ENCODE data around the gene TANGO2.

TANGO2 gene, protein sequence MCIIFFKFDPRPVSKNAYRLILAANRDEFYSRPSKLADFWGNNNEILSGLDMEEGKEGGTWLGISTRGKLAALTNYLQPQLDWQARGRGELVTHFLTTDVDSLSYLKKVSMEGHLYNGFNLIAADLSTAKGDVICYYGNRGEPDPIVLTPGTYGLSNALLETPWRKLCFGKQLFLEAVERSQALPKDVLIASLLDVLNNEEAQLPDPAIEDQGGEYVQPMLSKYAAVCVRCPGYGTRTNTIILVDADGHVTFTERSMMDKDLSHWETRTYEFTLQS

DNA sequence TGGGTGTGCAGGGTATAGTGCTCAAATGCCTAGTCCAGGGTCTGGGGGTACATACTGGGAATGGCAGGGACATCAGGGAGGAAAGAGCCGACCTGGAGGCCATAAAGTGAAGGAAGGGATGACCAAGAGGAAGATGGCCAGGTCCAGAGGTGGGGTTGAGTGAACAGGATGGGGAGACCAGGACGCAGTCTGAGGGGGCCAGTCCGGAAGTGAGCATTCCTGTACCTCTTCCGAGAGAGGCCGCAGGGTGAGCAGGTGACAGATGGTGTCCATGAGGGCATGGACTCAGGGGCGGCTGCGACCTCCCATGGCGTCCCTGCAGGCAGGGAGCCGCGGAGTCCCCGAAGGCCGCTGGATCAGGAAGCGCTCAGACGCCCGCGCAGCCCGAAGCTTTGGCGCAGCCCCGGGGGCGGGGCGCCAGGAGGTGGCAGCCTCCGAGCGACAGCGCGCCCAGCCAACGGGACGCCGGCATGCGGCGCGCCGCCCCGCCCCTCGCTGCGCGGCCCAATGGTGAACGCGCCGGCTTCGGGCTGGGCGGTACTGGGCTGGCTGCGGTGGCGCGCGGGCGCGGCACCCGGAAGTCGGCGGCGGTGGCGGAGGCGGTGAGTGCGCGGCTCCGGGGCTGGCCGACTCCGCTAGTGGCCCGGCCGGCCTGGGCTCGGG lies at the start of gene TANGO2:
Gene TANGO2, plus strand, starts transcription at position 578 of the 663 bp plus-strand sequence. CDS start 15,689 bp downstream, outside the sequence.
- peak; percentile 58 for DNase-seq

DNA sequence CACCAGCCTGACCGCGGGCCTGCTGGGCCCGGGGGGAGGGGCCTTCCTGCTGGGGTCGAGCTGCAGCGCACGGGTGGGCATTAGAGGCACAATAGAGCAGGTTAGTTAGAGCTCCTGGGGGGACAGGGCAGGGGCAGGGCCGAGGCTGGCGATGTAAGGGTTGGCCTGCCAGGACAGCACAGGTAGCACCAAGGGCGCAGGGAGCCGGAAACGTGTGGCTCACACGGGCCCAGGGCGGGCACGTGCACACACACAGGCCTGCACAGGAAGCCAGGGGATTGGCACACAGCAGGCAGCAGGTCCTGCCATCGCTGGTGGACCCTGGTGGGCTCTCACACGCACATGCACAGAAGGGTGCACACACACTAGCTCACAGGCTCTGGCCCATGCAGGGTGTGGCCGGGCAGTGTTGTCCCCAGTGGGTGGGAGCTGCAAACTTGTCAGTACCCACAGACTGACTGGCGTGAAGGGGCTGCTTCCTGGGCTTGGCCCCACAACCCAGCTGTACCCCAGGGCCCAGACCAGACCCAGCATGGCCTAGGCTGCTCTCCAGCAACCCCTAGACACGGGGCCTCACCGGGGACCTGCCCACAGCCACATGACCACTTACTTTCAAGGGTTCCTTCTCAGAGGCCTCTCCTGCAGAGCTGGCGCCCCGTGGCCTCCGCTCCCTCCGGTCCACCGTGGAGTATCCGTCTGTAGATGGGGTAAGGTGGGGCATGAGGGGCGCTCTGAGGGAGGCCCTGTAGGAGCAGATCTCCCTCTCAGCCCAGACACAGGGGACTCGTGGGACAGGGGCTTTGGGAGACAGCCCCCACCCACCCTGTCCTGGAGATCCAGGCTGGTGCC lies 49.4 kb upstream of the TANGO2 start:
- no peak for DNase-seq

DNA sequence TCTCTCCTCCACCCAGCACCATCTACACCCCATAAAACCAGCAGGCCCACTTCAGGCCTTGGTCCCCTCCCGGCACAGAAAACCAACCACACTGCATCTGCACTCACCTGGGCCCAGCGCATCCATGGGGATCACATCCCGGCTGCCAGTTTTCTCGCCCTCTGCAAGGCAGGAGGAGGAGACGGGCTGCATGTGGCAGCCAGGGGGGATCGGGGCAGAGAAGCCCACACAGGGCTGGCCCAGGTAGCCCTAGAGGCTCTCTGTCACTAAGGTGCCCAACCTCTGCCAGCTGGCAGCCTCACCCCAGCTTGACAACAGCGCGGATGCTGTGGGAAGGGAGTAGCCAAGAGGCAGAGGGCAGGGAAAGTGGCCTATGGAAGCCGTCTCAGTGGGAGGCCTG lies 48.7 kb upstream of the TANGO2 start:
- DNase-seq = no peak

DNA sequence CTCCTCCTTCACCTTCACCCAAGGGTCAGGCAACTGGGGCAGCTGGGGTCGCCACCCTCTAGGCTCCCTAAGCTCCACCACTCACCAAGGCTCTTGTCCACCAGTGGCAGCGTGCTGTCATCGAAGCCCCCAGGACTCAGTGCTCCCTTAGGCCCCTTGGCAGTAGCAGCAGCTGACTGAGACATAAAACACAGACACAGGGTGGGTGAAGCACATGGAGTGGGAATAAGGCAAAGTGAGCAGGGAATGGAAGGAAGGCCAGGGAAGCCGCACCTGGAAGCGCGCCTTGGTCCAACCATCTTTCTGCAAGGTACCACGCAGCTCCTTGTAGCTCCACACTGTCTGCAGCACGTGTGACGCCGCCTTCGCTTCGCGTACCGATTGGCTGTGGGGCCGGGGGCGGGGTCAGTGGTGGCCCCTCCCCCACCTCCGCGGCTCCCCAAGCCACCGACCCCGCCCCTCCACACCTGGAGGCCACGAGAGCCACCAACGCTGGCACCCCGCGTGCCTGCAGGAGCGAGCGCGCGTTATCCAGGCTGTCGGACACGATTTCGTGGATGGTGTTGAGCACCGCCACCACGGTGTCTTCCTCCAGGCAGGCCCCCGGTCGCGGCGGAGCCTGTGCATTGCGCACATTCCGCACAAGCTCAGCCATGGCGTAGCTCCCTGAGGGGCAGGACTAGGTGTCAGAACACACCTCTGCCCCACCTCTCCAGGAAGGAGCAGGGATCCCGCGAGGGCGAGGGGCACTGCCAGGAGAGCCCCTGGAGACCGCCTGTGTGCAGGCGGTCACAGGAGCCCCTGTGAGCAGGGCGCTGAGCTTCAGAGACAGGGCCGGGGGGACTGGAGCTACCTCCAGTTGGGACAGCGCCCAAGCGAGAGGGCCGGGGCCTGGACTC lies 48.0 kb upstream of the TANGO2 start:
- DNase-seq = no peak

DNA sequence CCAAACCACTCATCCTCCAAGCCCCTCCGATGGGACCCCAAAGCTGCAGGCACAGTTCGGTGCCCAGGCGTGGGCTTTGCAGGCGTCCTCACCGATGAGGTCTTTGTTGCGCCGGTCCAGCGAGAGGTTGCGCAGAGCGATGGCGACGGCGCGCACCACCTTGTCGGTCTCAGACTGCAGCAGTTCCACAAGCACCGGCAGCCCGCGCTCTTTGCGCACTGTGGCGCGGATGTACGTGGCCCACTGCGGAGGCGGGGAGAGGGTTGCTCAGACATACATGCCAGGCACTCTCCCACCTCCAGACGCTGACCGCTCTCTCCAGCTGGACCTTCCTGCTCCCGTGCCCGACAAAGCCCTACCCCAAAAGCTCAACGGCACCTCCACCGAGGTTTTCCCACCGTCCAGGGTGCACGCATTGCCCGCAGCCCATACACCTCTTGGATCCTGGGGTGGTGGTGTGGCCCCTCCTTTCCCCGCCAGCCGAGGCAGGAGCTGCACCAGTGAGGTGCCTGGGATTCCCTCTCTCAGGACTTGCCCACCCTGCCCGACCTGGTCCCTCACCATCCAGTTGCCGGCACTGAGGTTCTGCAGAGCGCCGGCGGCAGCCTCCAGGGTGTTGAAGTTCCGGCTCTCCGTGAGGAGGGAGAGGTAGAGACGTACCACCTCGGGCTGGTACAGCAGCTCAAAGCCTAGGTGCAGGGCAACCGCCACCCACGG lies 47.2 kb upstream of the TANGO2 start:
- DNase-seq = no peak

DNA sequence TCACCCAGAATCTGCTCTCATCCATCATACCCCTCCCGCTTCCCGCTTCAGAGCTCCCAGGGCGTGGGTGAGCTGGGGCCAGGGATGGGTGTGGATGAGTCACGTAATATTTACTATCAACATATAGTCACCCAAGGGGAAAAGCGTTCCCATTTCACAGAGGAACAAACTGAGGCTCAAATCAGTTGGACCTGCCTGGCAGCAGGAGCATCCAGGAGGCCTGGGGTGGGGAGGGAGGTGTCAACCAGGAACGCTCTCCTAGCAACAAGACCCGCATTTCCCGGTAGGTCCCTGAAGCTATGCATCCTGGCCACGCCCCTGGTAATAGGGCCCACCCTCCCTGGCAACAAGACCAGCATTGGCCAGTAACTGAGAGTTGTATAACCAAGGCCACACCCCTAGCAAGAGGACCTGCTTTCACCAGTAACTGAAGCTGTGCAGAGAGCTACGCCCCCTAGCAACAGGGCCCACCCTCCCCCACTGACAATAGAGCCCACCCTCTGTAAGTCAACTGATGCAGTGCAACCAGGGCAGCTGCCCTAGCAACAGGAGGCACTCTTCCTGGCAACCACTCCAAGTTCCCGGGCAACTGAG lies 46.5 kb upstream of the TANGO2 start:
- DNase-seq = peak; percentile 66

DNA sequence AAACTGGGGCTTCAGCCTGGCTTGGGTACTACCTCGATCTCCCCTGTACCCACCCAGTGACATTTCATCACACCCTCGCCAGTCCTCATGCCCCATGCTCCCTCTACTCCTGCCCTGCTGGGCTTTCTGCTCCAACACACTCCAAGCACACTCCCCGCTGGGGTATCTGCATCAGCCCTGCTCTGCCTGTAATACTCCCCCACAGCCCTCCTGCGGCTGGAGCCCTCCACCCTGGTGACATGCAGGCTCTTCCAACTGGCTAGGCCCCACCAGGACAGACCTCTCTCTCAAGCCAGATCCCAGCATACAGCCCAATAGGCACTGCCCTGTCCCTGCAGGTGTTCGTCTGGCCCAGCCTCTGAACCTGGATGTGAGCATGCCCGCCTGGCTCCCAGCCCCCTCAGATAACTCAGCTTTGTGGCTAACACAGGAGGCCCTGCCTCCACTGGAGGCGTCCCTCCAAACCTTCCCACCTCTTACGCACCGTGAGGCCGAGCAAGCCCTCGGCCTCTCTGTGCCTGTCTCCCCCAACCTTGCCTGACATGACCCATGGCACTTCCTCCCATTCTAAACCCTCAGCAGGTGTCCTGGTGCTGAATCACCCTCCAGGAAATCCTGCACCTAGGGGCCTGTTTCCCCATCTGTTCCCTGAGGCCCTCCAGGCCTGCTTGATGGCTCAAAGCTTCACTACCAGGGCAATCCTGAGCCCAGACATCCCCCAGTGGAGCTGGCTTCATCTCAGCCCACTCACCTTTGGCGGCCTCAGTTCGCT lies 45.8 kb upstream of the TANGO2 start:
- peak; percentile 56 for DNase-seq

DNA sequence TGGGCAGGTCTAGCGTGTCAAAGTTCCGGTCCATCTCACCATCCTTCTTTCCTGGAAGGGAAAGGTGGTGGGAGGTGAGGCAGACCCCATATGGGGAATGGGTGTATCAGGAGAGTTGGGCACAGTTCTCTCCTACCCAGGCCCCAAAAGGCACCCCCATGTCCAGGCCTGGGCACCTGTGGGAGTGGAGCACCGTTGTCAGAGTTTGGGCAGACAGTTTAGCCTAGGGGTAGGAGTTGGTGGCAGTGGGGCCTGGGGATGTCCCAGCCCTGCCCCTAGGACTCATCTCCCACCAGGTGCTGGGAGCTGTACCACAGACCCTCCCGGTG lies 45.2 kb upstream of the TANGO2 start:
- no peak for DNase-seq

DNA sequence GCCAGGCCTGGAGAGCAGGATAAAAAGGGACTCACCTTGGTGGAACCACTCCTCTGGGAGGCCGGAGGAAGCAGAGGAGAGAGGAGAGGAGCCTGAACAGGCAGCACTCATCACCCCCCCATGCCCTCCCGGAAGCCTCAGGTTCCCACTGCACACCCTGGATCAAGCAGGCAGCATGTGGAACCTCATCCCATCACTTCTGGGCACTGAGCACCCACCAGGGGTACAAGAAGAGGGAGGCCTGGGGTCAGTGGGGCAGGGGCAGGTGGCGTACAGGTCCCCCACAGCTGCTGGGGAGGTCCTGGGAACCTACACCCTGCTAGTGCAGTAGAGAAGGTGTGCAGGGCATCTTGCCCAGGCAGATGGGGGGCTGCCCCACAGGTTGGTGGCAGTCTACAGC lies 44.2 kb upstream of the TANGO2 start:
- no peak for DNase-seq

DNA sequence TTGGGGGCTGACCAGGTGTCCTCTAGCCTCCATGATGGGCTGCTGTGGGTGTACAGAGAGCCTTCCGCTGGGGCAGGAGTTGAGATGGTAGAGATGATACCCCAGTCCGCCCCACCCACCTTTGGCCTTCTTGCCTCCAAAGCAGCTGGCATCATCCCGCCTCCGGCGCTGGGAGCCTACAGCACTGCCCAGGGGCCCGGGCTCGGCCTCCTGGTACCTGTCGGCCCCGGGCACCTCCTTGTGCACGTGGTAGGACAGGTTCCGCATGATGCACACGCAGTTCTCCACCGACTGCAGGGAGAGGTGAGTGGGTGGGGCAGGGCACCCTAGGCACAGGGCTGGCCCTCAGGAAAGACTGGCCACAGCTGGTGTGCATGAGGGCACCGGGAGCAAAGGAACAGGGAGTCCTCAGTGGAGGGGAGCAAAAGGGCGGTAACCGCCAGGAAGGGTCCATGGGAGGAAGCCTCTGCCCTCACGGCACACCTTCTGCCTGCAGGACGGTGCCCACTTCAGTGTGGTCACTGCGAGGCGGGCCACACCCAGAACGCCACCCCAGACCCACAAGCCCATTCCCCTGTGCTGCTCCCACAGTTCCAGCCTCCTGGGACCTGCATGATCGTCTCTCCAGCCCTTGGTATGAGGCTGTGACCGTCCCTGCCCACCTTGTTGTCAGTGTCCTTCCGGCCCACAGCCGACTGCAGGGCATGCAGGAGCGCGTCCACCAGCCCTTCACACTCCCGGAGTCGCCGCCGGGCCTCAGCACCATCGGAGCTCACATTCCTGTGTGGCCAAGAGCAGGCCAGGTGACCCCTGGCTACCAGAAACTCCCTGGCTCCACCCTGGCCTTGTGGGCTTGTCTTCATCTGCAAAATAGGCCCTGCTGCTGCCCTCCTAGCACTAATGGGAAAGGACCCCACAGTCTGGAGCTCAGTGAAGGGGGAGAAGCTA lies 43.3 kb upstream of the TANGO2 start:
- no peak for DNase-seq

DNA sequence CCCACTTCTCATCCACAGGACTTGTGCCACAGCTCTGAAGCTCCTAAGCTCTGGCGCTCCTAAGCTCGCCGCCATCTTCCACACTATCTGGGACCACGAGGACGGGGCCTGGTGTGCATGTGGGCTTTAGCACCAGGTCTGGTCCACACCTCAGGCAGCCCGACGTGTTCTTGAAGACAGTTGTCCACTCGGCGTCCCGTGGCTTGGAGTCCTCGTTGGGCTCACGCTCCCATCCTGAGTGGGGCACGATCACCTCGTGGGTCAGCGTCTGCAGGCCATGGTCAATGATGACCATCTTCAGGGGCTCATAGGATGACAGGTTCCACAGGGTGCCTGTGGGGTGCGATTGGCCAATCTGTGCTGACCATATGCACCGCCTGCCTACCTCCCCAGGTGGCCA lies 42.2 kb upstream of the TANGO2 start:
- DNase-seq = no peak

DNA sequence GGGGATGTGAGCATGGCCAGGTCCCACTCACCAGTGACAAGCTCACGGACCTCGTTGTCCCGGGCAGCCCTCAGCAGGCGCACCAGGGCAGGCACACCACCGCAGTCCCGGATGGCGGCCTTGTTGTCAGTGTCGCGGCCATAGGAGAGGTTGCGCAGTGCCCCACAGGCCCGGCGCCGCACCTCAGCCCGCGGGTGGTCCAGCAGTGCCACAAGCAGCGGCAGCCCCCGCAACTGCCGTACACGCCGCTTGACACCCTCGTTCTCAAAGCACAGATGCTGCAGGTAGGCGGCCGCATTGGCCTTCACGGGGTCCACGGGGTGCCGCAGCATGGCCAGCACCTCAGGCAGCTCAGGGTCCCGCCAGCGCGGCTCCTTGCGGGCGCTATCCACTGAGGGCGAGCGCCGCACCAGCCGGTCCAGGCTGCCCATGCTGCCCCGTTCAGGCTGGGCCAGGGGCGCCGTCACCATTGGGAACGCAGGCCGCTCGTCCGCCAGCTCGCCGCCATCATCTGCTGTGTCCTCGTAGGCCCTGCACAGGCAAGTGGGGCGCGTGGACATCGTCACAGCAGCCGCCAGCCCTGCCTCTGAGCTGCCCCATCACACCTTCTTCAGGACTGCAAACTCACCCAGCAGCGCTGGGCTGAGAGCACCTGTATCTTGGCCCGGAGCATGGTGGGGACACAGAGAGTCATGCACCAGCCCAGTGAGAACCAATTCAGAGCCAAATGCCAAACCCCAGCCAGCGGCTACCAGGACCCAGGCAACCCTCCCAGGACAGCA lies 41.0 kb upstream of the TANGO2 start:
- DNase-seq = no peak

DNA sequence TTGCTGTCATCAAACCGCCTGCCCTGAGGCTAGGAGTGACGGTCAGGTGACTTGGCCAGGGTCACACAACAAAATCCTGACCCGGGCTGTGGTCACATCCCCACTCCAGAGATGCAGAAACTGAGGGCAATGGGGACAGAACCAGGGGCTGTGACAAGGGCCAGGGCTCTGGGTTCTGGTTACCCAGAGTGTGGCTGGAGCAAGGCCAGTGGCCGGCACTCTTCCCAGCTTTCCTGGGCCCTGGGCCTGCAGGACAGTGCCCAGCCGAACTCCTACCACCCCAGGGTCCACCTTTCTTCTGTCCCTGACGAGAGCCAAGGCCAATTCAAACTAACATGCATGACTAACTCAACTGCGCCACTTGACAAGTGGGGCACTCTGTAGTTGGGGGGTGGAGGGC lies 40.1 kb upstream of the TANGO2 start:
- DNase-seq = no peak

DNA sequence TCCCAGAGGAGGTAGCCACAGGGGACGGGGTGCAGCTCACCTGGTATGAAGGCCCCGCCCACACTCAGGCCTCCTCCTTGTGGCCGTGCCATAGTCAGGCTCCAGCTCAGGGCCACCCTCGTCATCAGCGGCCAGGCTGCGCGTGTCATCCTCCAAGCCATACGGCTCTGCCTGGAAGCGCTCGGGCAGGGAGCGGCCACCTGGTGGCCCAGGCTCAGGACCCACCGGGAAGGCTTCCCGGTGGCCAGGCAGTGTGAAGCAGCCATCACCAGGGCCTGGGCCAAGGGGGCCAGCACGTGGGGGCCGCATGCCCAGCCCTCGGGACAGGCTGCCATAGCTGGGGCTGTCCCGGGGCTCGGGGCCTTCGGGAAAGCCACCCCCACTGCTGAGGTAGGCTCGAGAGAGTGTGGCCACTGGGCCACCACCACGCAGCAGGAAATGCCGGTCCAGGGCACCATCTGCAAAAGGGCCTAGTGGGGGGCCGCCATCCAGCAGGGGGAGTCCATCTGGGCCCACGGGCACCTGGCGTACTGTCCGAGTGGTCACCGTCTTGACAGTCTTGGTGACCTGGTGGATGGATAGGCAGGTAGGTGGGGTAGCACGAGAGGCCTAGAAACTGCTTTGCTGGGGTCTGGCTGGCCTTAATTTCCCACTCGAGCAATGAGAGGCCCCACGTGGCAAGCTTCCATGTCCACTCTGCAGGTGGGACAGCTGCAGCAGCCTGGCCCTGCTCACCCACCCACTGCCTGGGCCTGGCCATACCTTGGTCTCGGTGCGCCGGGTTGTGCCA lies 39.5 kb upstream of the TANGO2 start:
- DNase-seq = no peak

DNA sequence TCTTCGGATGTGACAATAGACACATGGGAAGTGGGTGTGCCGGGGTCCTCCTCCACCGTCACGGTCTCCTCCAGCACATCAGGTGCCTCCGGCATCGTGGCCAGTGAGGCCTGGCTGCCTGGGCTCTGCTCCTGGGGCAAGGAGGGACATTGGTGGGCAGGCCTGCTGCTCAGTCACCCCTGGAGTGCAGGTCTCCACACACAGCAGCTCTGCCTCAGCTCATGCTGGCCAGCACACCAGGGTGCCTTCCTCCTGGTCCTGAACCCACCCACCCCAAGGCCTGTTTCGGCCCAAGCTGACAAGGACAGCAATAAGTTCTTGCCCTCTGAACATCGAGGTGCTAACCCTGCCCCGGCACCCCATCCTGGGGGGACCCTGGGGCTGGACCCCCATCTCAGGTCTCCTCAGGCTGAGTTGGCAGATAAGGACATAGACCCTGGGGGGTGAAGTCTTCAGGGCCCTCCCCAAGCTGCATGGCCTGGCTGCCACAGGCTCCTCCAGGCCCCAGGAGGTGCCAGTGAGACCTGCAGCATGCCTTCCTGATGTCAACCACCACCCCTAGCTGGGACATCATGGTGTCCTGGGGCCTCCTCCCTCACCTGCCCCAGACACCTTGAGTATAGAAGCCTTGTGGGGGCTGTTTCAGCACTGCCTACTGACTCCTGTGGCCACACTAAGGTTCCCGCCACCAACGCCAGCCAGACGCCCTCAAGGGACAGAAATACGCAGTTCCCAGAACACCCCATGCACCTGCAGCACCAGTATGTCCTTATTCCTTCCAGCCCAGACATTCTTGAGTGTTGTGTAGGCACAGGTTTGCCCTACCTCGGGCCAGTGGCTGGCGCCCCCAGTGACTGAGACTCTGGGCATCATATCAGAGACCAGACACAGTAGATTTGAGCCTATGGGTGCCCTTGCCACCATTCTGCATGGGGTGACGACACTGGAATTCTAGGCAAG lies 38.7 kb upstream of the TANGO2 start:
- DNase-seq = no peak

DNA sequence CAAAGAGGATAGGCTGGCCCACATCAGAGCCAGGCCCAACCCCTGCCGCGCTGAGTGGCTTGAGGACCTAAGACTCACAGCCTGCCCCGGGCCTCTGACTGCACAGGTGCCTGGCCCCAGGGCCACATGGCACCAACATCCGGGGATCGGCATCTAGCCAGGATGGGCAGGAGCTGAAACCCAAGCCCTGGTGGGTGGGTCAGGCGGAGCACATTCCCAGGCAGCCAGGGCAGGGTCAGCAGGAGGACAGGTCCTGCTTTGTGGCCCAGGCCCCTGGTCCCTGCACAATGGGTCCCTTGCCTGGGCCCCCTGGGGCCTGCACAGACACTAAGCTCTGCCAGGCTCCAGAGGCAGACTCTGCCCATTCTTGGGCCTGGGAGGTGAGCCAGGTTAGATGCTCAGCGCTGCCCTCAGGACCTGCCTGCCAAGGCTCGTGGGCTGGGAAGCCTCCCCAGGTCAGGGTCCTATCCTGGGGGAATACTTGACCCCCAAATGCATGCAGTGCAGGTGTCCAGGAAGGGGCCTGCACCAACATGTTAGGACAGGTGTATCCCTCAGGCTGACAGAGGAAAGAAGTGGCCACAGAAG lies 37.8 kb upstream of the TANGO2 start:
- DNase-seq = no peak

DNA sequence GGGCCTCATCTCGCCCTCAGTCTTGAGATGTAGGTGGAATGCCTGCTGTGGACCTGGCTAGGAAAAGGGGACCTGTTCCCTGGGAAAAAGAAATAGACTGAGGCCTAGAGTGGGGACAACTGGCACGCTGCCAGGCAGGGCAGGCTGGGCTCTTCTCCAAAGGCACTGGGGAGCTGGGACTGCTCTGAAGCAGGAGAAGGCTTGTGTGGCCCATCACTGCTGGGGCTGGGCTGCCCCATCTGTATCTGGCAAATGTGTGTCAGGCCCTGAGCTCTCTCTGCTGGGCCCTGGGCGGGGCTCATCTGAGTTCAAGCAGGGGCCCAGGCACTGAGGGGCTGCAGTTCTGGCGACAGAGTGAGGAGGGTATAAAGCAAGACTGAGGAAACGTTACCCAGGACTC lies 37.2 kb upstream of the TANGO2 start:
- DNase-seq = no peak

All from DMS79 treated with DMSO at 0.1 percent for 48 hours (cell line).